IMR-90 (cell line): ENCODE data around the gene PHB1. TPM values are rescaled to one million over a fixed set of nuclear protein-coding genes. Genes with fewer than 3 reads are reported as not detected.

Experiments used
- ATAC-seq: fragments of 200-7000 bp; cut with Tn5 transposase; 2 replicates; pipeline ENCODE4 v1.9.1; 2020; ENCODE audit warnings: low read depth, mild to moderate bottlenecking, moderate library complexity
- BruUV-seq: library from RNA; stranded (reverse); fragments of 400-500 nt; replicated peaks from 2 replicates; lab custom pipeline; 2021; lab: Mats Ljungman, UMichigan
- CTCF ChIA-PET: fragments of 300-600 bp; formaldehyde crosslinking; extraction: SDS; loops from one replicate; lab custom pipeline; 2021; ENCODE audit warnings: antibody characterized with exemption; lab: Yijun Ruan, JAX
- POLR2A ChIA-PET: fragments of 300-600 bp; sonication (Branson Sonifier 250); formaldehyde crosslinking; loops from one replicate; lab custom pipeline; 2022; ENCODE audit warnings: antibody characterized with exemption; ENCODE audit not compliant: unreplicated experiment; lab: Charles Lee
- DNase-seq: peaks from one replicate; pipeline ENCODE4 v3.0.0; 2013
- H2AFZ ChIP-seq: replicated peaks from 2 replicates; pipeline ENCODE3; 2013; ENCODE audit warnings: low read length, mild to moderate bottlenecking; ENCODE audit not compliant: poor library complexity
- H2AK5ac ChIP-seq: 2 replicates; pipeline ENCODE4 v1.6.1; 2013; ENCODE audit warnings: low read depth, low read length, inconsistent platforms
- H2AK9ac ChIP-seq: replicated peaks from 2 replicates; pipeline ENCODE3; 2013; ENCODE audit warnings: mild to moderate bottlenecking, low read depth, low read length, moderate library complexity; ENCODE audit not compliant: poor library complexity
- H2BK120ac ChIP-seq: 2 replicates; pipeline ENCODE4 v1.6.1; 2013; ENCODE audit warnings: low read depth, low read length, inconsistent platforms
- H2BK15ac ChIP-seq: 3 replicates; pipeline ENCODE4 v1.6.1; 2013; ENCODE audit warnings: low read depth, low read length, inconsistent platforms
- H2BK20ac ChIP-seq: 2 replicates; pipeline ENCODE4 v1.6.1; 2013; ENCODE audit warnings: low read depth, mild to moderate bottlenecking, inconsistent platforms, low read length, moderate library complexity
- H2BK5ac ChIP-seq: 2 replicates; pipeline ENCODE4 v1.6.1; 2013; ENCODE audit warnings: mild to moderate bottlenecking, low read depth, low read length, inconsistent platforms; ENCODE audit not compliant: poor library complexity, severe bottlenecking
- H3K14ac ChIP-seq: replicated peaks from 2 replicates; pipeline ENCODE4 v1.6.1; 2013; ENCODE audit warnings: low read depth, low read length, inconsistent platforms
- H3K18ac ChIP-seq: 2 replicates; pipeline ENCODE4 v1.6.1; 2013; ENCODE audit warnings: low read depth, low read length, control low read depth
- H3K23ac ChIP-seq: 2 replicates; pipeline ENCODE4 v1.6.1; 2013; ENCODE audit warnings: low read depth, low read length, inconsistent platforms
- H3K27ac ChIP-seq: 2 replicates; pipeline ENCODE4 v1.5.1; 2013; ENCODE audit warnings: mild to moderate bottlenecking, control low read depth, low read length; ENCODE audit not compliant: insufficient read depth
- H3K27me3 ChIP-seq: 2 replicates; pipeline ENCODE4 v1.6.1; 2013; ENCODE audit warnings: low read length; ENCODE audit not compliant: control insufficient read depth, insufficient read depth
- H3K36me3 ChIP-seq: 2 replicates; pipeline ENCODE4 v1.6.1; 2013; ENCODE audit warnings: low read length, mixed read lengths; ENCODE audit not compliant: control insufficient read depth, insufficient read depth
- H3K4ac ChIP-seq: 2 replicates; pipeline ENCODE4 v1.6.1; 2013; ENCODE audit warnings: low read depth, low read length, inconsistent platforms
- H3K4me1 ChIP-seq: 2 replicates; pipeline ENCODE4 v1.6.1; 2013; ENCODE audit warnings: low read length, mixed read lengths; ENCODE audit not compliant: control insufficient read depth, insufficient read depth
- H3K4me2 ChIP-seq: 2 replicates; pipeline ENCODE4 v1.6.1; 2013; ENCODE audit warnings: low read depth, mild to moderate bottlenecking, control low read depth, low read length, moderate library complexity
- H3K4me3 ChIP-seq: 2 replicates; pipeline ENCODE4 v1.5.1; 2013; ENCODE audit warnings: low read depth, mild to moderate bottlenecking, control low read depth, low read length, moderate library complexity; ENCODE audit not compliant: insufficient read depth
- H3K56ac ChIP-seq: 2 replicates; pipeline ENCODE4 v1.6.1; 2013; ENCODE audit warnings: low read length, inconsistent platforms; ENCODE audit not compliant: insufficient read depth; ENCODE audit errors: extremely low read depth
- H3K79me1 ChIP-seq, 2 experiments: 2 replicates each; pipeline ENCODE4 v1.6.1; 2013; ENCODE audit warnings: low read length in 2 of 2, inconsistent platforms in 1 of 2, low read depth in 1 of 2
- H3K9ac ChIP-seq: 2 replicates; pipeline ENCODE4 v1.6.1; 2013; ENCODE audit warnings: low read depth, low read length, control low read depth
- H3K9me1 ChIP-seq: 2 replicates; pipeline ENCODE4 v1.6.1; 2013; ENCODE audit warnings: low read length, inconsistent platforms; ENCODE audit not compliant: insufficient read depth
- H3K9me3 ChIP-seq: 2 replicates; pipeline ENCODE4 v1.6.1; 2013; ENCODE audit warnings: low read length; ENCODE audit not compliant: control insufficient read depth, insufficient read depth
- H4K20me1 ChIP-seq: 2 replicates; pipeline ENCODE4 v1.6.1; 2013; ENCODE audit warnings: low read length, inconsistent platforms; ENCODE audit not compliant: insufficient read depth
- H4K5ac ChIP-seq: 2 replicates; pipeline ENCODE4 v1.6.1; 2013; ENCODE audit warnings: mild to moderate bottlenecking, low read depth, low read length, control low read depth
- H4K8ac ChIP-seq, 2 experiments: 2 replicates each; pipeline ENCODE4 v1.6.1; 2013; ENCODE audit warnings: low read depth in 2 of 2, low read length in 2 of 2, control low read depth in 1 of 2, inconsistent platforms in 1 of 2
- H4K91ac ChIP-seq: 2 replicates; pipeline ENCODE4 v1.6.1; 2013; ENCODE audit warnings: low read depth, low read length, inconsistent platforms; ENCODE audit not compliant: insufficient read depth
- CEBPB ChIP-seq: IDR thresholded peaks from 2 replicates; pipeline ENCODE4 v1.6.1; 2012; ENCODE audit warnings: low read depth, low read length, improper control_type of control experiment
- MAZ ChIP-seq: IDR thresholded peaks from 2 replicates; pipeline ENCODE4 v1.6.1; 2012; ENCODE audit warnings: low read depth, mild to moderate bottlenecking, low read length, improper control_type of control experiment, moderate library complexity, borderline replicate concordance
- MXI1 ChIP-seq: IDR thresholded peaks from 2 replicates; pipeline ENCODE4 v1.6.1; 2012; ENCODE audit warnings: low read depth, mild to moderate bottlenecking, low read length, moderate library complexity, borderline replicate concordance
- NFE2L2 ChIP-seq: fragments of 150-350 bp; IDR thresholded peaks from 2 replicates; pipeline ENCODE4 v1.6.1; 2016; ENCODE audit warnings: low read depth, mild to moderate bottlenecking, low read length
- POLR2A ChIP-seq: IDR thresholded peaks from 2 replicates; pipeline ENCODE4 v1.6.1; 2012; ENCODE audit warnings: mild to moderate bottlenecking, low read depth, low read length
- SMC3 ChIP-seq: fragments of 150-350 bp; IDR thresholded peaks from 2 replicates; pipeline ENCODE4 v1.6.1; 2016; ENCODE audit warnings: low read depth, mild to moderate bottlenecking, antibody characterized with exemption, low read length, moderate library complexity
- WGBS, 2 experiments: methylation state at CpG; one replicate each; pipeline versions ENCODE4 v1.1.5 to v1.1.7; 2013; ENCODE audit warnings: missing lambda C conversion rate in 2 of 2; ENCODE audit not compliant: insufficient read length in 1 of 2; ENCODE audit errors: extremely low coverage in 2 of 2; 5-methylcytosine and 5-hydroxymethylcytosine counted together
- dilution Hi-C: fragments of 300-500 bp; cut with HindIII; formaldehyde crosslinking; loops from one replicate; pipeline ENCODE4 v1.14.3; 2018; ENCODE audit warnings: low sequenced_read_pairs; ENCODE audit not compliant: unreplicated experiment
- in situ Hi-C: fragments of 300-500 bp; cut with MboI; formaldehyde crosslinking; loops from 3 replicates; pipeline ENCODE4 v1.14.3; 2019; ENCODE audit warnings: low sequenced_read_pairs, inconsistent platforms, mixed read lengths
- intact Hi-C: fragments of 100-400 bp; cut with micrococcal nuclease; formaldehyde crosslinking; loops from 2 replicates; pipeline ENCODE4 v1.10.0; 2022
- polyA plus RNA-seq, 3 experiments: library from polyadenylated mRNA; depleted of rRNA; stranded (reverse); fragments of >200 nt; gene quantifications; 2 replicates each; pipeline ENCODE4 v1.2.3, GENCODE V29; 2012; ENCODE audit warnings: low replicate concordance in 1 of 3
- total RNA-seq: library from RNA; depleted of rRNA; stranded (reverse); fragments of >200 nt; gene quantifications from 2 replicates; pipeline ENCODE4 v1.2.3, GENCODE V29; 2012
- TF ChIP-seq, protein P1 (sequence below): fragments of 150-350 bp; IDR thresholded peaks from 2 replicates; pipeline ENCODE4 v1.6.1; 2016; ENCODE audit warnings: low read depth, mild to moderate bottlenecking, low read length, moderate library complexity, borderline replicate concordance
- TF ChIP-seq, protein P2 (sequence below): conservative IDR thresholded peaks from 2 replicates; pipeline ENCODE4 v1.5.1; 2012; ENCODE audit warnings: mild to moderate bottlenecking, low read depth, low read length, improper control_type of control experiment

The PHB1 gene
- total and polyA plus RNA-seq, 2 of the 4 experiments (the other 2 are of a cell fraction) = 283 to 294 TPM

DNA sequence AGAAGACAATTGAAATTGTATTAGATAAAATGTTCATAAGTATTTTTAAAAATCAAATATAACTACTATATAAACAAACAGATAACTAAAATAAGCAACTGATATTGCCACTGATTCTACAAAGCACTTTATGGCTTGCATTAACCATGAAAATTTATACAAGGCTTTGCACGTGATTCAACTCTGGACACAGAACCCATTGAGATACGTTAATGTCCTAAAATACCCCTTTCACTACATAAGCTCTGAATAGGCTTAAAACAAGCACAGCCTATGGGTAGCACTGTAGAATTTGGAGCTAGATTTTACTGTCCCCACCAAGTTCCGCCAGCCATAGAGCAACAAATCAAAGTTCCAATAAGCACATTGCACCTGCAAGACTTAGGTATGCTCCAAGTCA lies 57.2 kb downstream of the PHB1 start:
- Histone ChIP-seq H2BK15ac (no peak overlapping the region), H4K8ac (no peak overlapping the region), H4K20me1 (peaks cover 68% of the 10 kb centered on the region), H3K4me1 (peaks cover 7% of the 10 kb centered on the region), H3K18ac (no peak overlapping the region), H2BK20ac (no peak overlapping the region), H2AFZ (no peak overlapping the region), H3K56ac (no peak overlapping the region), H4K5ac (no peak overlapping the region), H3K23ac (no peak overlapping the region), H3K4me3 (no peak overlapping the region), H3K9me3 (no peaks in the 10 kb centered on the region), H2BK120ac (no peak overlapping the region), H3K9ac (no peak overlapping the region), H4K91ac (no peak overlapping the region), H3K27ac (no peak overlapping the region), H3K79me1 (peaks cover 21 to 59% of the 10 kb centered on the region in 2 experiments), H3K4me2 (no peak overlapping the region), H2BK5ac (no peak overlapping the region), H2AK5ac (no peak overlapping the region), H3K4ac (no peak overlapping the region), H3K9me1 (peaks cover 7% of the 10 kb centered on the region), H3K36me3 (no peaks in the 10 kb centered on the region), H3K27me3 (no peaks in the 10 kb centered on the region), H3K14ac (no peak overlapping the region), H2AK9ac (no peak overlapping the region)
- TF ChIP-seq, protein P1, sequence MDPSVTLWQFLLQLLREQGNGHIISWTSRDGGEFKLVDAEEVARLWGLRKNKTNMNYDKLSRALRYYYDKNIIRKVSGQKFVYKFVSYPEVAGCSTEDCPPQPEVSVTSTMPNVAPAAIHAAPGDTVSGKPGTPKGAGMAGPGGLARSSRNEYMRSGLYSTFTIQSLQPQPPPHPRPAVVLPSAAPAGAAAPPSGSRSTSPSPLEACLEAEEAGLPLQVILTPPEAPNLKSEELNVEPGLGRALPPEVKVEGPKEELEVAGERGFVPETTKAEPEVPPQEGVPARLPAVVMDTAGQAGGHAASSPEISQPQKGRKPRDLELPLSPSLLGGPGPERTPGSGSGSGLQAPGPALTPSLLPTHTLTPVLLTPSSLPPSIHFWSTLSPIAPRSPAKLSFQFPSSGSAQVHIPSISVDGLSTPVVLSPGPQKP = no peak
- TF ChIP-seq POLR2A = no peak
- TF ChIP-seq MAZ = no peak
- no peak for TF ChIP-seq SMC3
- TF ChIP-seq MXI1 = no peak
- no peak for TF ChIP-seq NFE2L2
- TF ChIP-seq, protein P2, sequence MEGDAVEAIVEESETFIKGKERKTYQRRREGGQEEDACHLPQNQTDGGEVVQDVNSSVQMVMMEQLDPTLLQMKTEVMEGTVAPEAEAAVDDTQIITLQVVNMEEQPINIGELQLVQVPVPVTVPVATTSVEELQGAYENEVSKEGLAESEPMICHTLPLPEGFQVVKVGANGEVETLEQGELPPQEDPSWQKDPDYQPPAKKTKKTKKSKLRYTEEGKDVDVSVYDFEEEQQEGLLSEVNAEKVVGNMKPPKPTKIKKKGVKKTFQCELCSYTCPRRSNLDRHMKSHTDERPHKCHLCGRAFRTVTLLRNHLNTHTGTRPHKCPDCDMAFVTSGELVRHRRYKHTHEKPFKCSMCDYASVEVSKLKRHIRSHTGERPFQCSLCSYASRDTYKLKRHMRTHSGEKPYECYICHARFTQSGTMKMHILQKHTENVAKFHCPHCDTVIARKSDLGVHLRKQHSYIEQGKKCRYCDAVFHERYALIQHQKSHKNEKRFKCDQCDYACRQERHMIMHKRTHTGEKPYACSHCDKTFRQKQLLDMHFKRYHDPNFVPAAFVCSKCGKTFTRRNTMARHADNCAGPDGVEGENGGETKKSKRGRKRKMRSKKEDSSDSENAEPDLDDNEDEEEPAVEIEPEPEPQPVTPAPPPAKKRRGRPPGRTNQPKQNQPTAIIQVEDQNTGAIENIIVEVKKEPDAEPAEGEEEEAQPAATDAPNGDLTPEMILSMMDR = no peak
- no peak for TF ChIP-seq CEBPB
- WGBS, 2 experiments = 100% methylated on average over 1 of the region's 3 CpGs; no CpG with 5 or more reads in 1 of the 2 experiments
- in situ Hi-C loops = no loop called here
- DNase-seq = no peak
- dilution Hi-C loops = no loop called here
- CTCF ChIA-PET = interaction anchor here (0.6 to 1.1 kb wide), 2 partner anchors 11 to 862 kb away, joined by 3 read pairs; no protein-coding TSS in a partner anchor
- BruUV-seq = no TSS peak
- POLR2A ChIA-PET = interaction anchor here (0.6 kb wide), 1 partner anchor 98 kb away, joined by 16 read pairs; no protein-coding TSS in a partner anchor
- intact Hi-C loops = no loop called here
- no peak for ATAC-seq
